HEK293T (cell line): ENCODE results near the gene AIF1L.

Source experiments
- ARNT ChIP-seq: fragments of 450-650 bp; IDR thresholded peaks from 2 replicates; pipeline ENCODE4 v1.6.1; 2017; ENCODE audit warnings: mild to moderate bottlenecking
- BHLHE40 ChIP-seq: fragments of 450-650 bp; IDR thresholded peaks from 2 replicates; pipeline ENCODE4 v1.6.1; 2016; ENCODE audit warnings: mild to moderate bottlenecking, moderate library complexity, borderline replicate concordance
- CTBP1 ChIP-seq: fragments of 450-650 bp; IDR thresholded peaks from 2 replicates; pipeline ENCODE4 v1.6.1; 2016; ENCODE audit warnings: borderline replicate concordance
- ELF4 ChIP-seq: fragments of 450-650 bp; IDR thresholded peaks from 2 replicates; pipeline ENCODE4 v1.6.1; 2017; ENCODE audit warnings: antibody characterized with exemption
- FOXA1 ChIP-seq: fragments of 450-650 bp; IDR thresholded peaks from 2 replicates; pipeline ENCODE4 v1.6.1; 2016; ENCODE audit warnings: mild to moderate bottlenecking
- FOXK2 ChIP-seq: fragments of 450-650 bp; IDR thresholded peaks from 2 replicates; pipeline ENCODE4 v1.6.1; 2016; ENCODE audit warnings: mild to moderate bottlenecking
- FOXM1 ChIP-seq: fragments of 450-650 bp; IDR thresholded peaks from 2 replicates; pipeline ENCODE4 v1.6.1; 2017; ENCODE audit warnings: mild to moderate bottlenecking, borderline replicate concordance
- L3MBTL2 ChIP-seq: fragments of 450-650 bp; conservative IDR thresholded peaks from 2 replicates; pipeline ENCODE4 v1.6.1; 2016; ENCODE audit warnings: mild to moderate bottlenecking
- NFRKB ChIP-seq: fragments of 450-650 bp; IDR thresholded peaks from 2 replicates; pipeline ENCODE4 v1.6.1; 2016; ENCODE audit warnings: mild to moderate bottlenecking, moderate library complexity
- PKNOX1 ChIP-seq: fragments of 450-650 bp; IDR thresholded peaks from 2 replicates; pipeline ENCODE4 v1.6.1; 2016
- SP1 ChIP-seq: fragments of 450-650 bp; IDR thresholded peaks from 2 replicates; pipeline ENCODE4 v1.6.1; 2017
- SUZ12 ChIP-seq: fragments of 450-650 bp; IDR thresholded peaks from 2 replicates; pipeline ENCODE4 v1.6.1; 2016; ENCODE audit warnings: mild to moderate bottlenecking
- TARDBP ChIP-seq: fragments of 450-650 bp; IDR thresholded peaks from 2 replicates; pipeline ENCODE4 v1.6.1; 2016
- ZNF384 ChIP-seq: fragments of 450-650 bp; IDR thresholded peaks from 2 replicates; pipeline ENCODE4 v1.6.1; 2016

GRCh38 chr9:131121346-131121745, 25.0 kb downstream of the AIF1L start:
- TF ChIP-seq SP1 (no peak), SUZ12 (no peak), L3MBTL2 (no peak), TARDBP (no peak), PKNOX1 (no peak), CTBP1 (no peak), NFRKB (no peak), ELF4 (no peak), ARNT (no peak), FOXM1 (no peak), BHLHE40 (no peak), ZNF384 (no peak), FOXA1 (no peak), FOXK2 (no peak)
